ENCODE results near the gene BAIAP2. TPM values are rescaled to one million over a fixed set of nuclear protein-coding genes. Genes with fewer than 3 reads are reported as not detected.

The BAIAP2 gene
- total and polyA plus RNA-seq, 2 experiments from 2014 or later = 27.1 to 49.7 TPM

GRCh38 chr17:80991645-80992076 is 43.3 kb upstream of the BAIAP2 start, which contains the start of gene CHMP6:
Gene CHMP6, plus strand, starts transcription at chr17:80991841. Its CDS starts 78 bp downstream, at chr17:80991919.
- H3K36me3 ChIP-seq (replicated peaks; ENCODE audit: insufficient read depth, low read depth) = no peaks in the 10 kb centered on the region
- H4K20me1 ChIP-seq (ENCODE audit: insufficient read depth, poor library complexity, severe bottlenecking) = no peaks in the 10 kb centered on the region
- peak within 1 kb of the TSS; percentile 23 for H3K27ac ChIP-seq
- peaks cover 10% of the 10 kb centered on the region for H3K4me1 ChIP-seq (ENCODE audit: insufficient read depth)
- WGBS (ENCODE audit: low lambda C conversion rate, missing lambda C conversion rate) = 0% methylated on average over 38 of the region's 66 CpGs
- peak within 1 kb of the TSS; percentile 99 for H3K4me2 ChIP-seq
- H2AFZ ChIP-seq = peak within 1 kb of the TSS; percentile 100
- peak; percentile 89 for DNase-seq (ENCODE audit: low spot score)
- H3K4me3 ChIP-seq = peak within 1 kb of the TSS; percentile 100
- no peak for TF ChIP-seq CTCF (IDR thresholded peaks at IDR 0.05; ENCODE audit: poor library complexity)
- TF ChIP-seq EZH2 (IDR thresholded peaks at IDR 0.05; ENCODE audit: borderline replicate concordance) = no peak
- no peak for TF ChIP-seq EZH2phosphoT487 (IDR thresholded peaks at IDR 0.05; ENCODE audit: low read depth, severe bottlenecking, unreplicated experiment)
- no peaks in the 10 kb centered on the region for H3K9me2 ChIP-seq (replicated peaks; ENCODE audit: insufficient read depth)
- peaks cover 12% of the 10 kb centered on the region for H3K79me2 ChIP-seq
- no peaks in the 10 kb centered on the region for H3K27me3 ChIP-seq
- H3K9me3 ChIP-seq (ENCODE audit: low read depth) = no peaks in the 10 kb centered on the region

- no peaks in the 10 kb centered on the region for H3K9me3 ChIP-seq (ENCODE audit: low read depth)
- 10% methylated on average over 52 of the region's 90 CpGs for whole genome bisulfite sequencing (ENCODE audit: low lambda C conversion rate, missing lambda C conversion rate)
- DNase-seq (ENCODE audit: low spot score) = peak; percentile 26
- TF ChIP-seq EZH2 (IDR thresholded peaks at IDR 0.05; ENCODE audit: borderline replicate concordance) = no peak
- TF ChIP-seq CTCF (IDR thresholded peaks at IDR 0.05; ENCODE audit: poor library complexity) = no peak
- TF ChIP-seq EZH2phosphoT487 (IDR thresholded peaks at IDR 0.05; ENCODE audit: low read depth, severe bottlenecking, unreplicated experiment) = no peak
- H3K36me3 ChIP-seq (replicated peaks; ENCODE audit: insufficient read depth, low read depth) = no peaks in the 10 kb centered on the region
- peak overlapping the region; percentile 23 for H3K27ac ChIP-seq
- peak overlapping the region; percentile 100 for H3K4me3 ChIP-seq
- H3K27me3 ChIP-seq = no peaks in the 10 kb centered on the region
- peak overlapping the region; percentile 99 for H3K4me2 ChIP-seq
- H3K79me2 ChIP-seq = peaks cover 12% of the 10 kb centered on the region
- H4K20me1 ChIP-seq (ENCODE audit: insufficient read depth, poor library complexity, severe bottlenecking) = no peaks in the 10 kb centered on the region
- H2AFZ ChIP-seq = peak overlapping the region; percentile 100
- peaks cover 10% of the 10 kb centered on the region for H3K4me1 ChIP-seq (ENCODE audit: insufficient read depth)
- no peaks in the 10 kb centered on the region for H3K9me2 ChIP-seq (replicated peaks; ENCODE audit: insufficient read depth)
Observed at GRCh38 chr17:80992077-80992947, 42.6 kb upstream of the BAIAP2 start.

- Histone ChIP-seq H3K27me3 (no peaks in the 10 kb centered on the region), H3K9me3 (ENCODE audit: low read depth) (no peaks in the 10 kb centered on the region), H3K9me2 (replicated peaks; ENCODE audit: insufficient read depth) (no peaks in the 10 kb centered on the region), H2AFZ (no peak overlapping the region), H3K4me1 (ENCODE audit: insufficient read depth) (peaks cover 10% of the 10 kb centered on the region), H3K79me2 (peaks cover 12% of the 10 kb centered on the region), H3K4me2 (peak overlapping the region; percentile 99), H3K4me3 (no peak overlapping the region), H3K27ac (no peak overlapping the region), H3K36me3 (replicated peaks; ENCODE audit: insufficient read depth, low read depth) (no peaks in the 10 kb centered on the region), H4K20me1 (ENCODE audit: insufficient read depth, poor library complexity, severe bottlenecking) (no peaks in the 10 kb centered on the region)
- 74% methylated on average over 18 of the region's 18 CpGs for WGBS (ENCODE audit: low lambda C conversion rate, missing lambda C conversion rate)
- peak; percentile 4 for DNase-seq (ENCODE audit: low spot score)
- TF ChIP-seq EZH2 (IDR thresholded peaks at IDR 0.05; ENCODE audit: borderline replicate concordance) (no peak), EZH2phosphoT487 (IDR thresholded peaks at IDR 0.05; ENCODE audit: low read depth, severe bottlenecking, unreplicated experiment) (no peak), CTCF (IDR thresholded peaks at IDR 0.05; ENCODE audit: poor library complexity) (no peak)
Observed at GRCh38 chr17:80992948-80993624, 41.9 kb upstream of the BAIAP2 start.

All from hepatocyte (in vitro differentiated cells).